Iris pigment epithelial cell (primary cell): Measurements from ENCODE around the gene CORT.

Experiments used
- DNase-seq: peaks from one replicate; pipeline ENCODE4 v3.0.0-alpha.2; 2011; ENCODE audit warnings: low read depth

CORT gene

GRCh38 chr1:10474613-10475507 lies 25.0 kb downstream of the CORT start, which contains the start of gene PEX14:
Gene PEX14, plus strand, starts transcription at chr1:10474950. Its CDS starts 17 bp downstream, at chr1:10474967.
- DNase-seq: peak; percentile 87

GRCh38 chr1:10475510-10475909 lies 25.7 kb downstream of the CORT start:
- DNase-seq: no peak

- DNase-seq: no peak
Observed at GRCh38 chr1:10479296-10479695, 29.5 kb downstream of the CORT start.

- no peak for DNase-seq
Observed at GRCh38 chr1:10480614-10481013, 30.8 kb downstream of the CORT start.

GRCh38 chr1:10484521-10484920 lies 34.7 kb downstream of the CORT start:
- no peak for DNase-seq

- DNase-seq: no peak
Observed at GRCh38 chr1:10489291-10490055, 39.6 kb downstream of the CORT start.

GRCh38 chr1:10490286-10490970 lies 40.6 kb downstream of the CORT start:
- no peak for DNase-seq

- DNase-seq: no peak
Observed at GRCh38 chr1:10494418-10494753, 44.6 kb downstream of the CORT start.

- peak; percentile 54 for DNase-seq
Observed at GRCh38 chr1:10494754-10495474, 45.1 kb downstream of the CORT start.

- no peak for DNase-seq
Observed at GRCh38 chr1:10495475-10495817, 45.6 kb downstream of the CORT start.

- no peak for DNase-seq
Observed at GRCh38 chr1:10495952-10496351, 46.1 kb downstream of the CORT start.

- DNase-seq: no peak
Observed at GRCh38 chr1:10497109-10497508, 47.3 kb downstream of the CORT start.

- no peak for DNase-seq
Observed at GRCh38 chr1:10498231-10498630, 48.4 kb downstream of the CORT start.
